Astrocyte of the spinal cord (primary cell): ENCODE data around the gene TNS1.

Experiments used
- DNase-seq: peaks from one replicate; pipeline ENCODE4 v3.0.0; 2011; ENCODE audit warnings: low read depth, low spot score
- H3K4me3 ChIP-seq: 2 replicates; pipeline ENCODE4 v1.5.1; 2011; ENCODE audit warnings: low read depth, mild to moderate bottlenecking, low read length, moderate library complexity
- CTCF ChIP-seq: IDR thresholded peaks from 2 replicates; pipeline ENCODE4 v1.5.1; 2012; ENCODE audit warnings: low read depth, mild to moderate bottlenecking, low read length, inconsistent platforms
- in situ Hi-C: cut with HindIII; loops from 2 replicates; pipeline ENCODE4 v1.10.0; 2017; ENCODE audit warnings: low sequenced_read_pairs

Gene TNS1

DNA sequence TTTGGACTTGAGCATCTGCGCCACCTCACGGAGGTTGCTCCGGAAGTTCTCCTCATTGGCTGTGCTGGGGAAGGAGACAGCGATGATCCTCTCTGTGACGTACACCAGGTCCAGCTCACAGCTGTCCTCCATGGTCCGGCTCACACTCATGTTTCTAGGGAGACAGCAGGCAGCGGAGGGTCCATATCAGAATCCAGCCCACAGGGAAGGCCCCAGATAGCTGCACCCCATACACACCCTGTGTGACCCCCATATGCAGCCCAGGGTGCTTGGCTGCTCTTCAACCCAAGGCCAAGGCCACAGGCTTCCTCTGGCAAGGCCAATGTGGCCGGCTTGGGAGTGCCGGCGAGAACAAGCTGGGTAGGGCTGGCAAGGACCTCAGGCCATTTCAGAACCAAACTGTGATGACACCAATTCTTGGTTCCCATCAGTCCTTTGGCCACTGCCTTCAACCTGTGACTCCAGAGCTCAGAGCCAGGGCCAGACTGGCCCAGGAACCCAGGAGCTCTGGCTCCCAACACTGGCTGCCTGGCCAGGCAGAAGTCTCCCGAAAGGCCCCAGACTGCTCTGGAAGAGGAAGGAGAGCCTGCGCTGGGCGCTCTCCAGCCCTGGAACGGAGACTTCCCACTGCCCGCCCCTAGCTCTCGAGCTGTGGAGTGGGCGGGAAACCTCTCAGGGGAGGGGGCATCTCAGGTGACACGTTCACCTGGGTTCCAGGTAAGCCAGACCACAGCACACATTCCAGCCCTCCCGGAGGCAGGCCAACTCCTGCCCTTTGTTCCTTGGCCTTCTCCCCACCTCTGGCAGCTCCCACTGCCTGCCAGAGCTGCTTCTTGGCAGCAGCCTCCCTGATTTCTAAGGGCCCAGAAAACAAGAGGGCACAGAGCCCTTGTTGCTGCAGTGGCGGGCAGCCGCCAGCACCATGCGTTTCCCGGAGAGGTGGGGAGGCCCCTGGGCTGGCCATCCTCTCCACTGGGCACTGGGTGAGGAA, 104.7 kb downstream of the TNS1 start:
- TF ChIP-seq CTCF = no peak
- H3K4me3 ChIP-seq = no peak overlapping the region
- no peak for DNase-seq
- in situ Hi-C loops = no loop called here

DNA sequence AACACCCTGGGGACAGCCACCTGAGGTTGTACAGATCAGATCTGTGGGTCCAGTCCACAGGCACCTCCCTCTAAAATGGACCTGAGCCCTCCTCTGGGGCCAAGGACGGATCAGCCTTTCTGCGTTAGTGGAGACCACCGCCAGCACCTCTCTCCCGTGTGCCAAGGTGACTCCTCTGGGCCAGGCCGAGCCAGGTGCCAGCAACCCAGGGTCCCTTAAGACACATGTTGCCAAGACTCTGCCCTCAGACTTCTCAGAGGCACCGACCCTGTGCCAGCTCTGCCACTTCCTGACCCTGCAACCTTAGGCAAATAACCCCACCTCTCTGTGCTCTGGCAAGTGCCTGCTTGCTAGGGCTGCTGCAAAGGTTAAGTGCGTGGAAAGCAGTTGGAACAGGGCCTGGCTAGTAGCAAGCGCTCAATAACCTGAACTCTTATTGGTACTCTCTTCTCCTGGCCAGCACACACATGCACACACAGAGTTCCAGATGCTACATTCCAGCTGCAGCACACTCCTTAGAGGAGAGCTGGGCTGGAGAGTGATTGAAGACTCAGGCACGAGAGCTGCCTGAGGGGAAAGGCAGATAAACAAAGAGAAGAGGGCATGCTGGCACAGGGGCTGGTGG, 105.6 kb downstream of the TNS1 start:
- no peak overlapping the region for H3K4me3 ChIP-seq
- in situ Hi-C loops = no loop called here
- no peak for DNase-seq
- no peak for TF ChIP-seq CTCF

DNA sequence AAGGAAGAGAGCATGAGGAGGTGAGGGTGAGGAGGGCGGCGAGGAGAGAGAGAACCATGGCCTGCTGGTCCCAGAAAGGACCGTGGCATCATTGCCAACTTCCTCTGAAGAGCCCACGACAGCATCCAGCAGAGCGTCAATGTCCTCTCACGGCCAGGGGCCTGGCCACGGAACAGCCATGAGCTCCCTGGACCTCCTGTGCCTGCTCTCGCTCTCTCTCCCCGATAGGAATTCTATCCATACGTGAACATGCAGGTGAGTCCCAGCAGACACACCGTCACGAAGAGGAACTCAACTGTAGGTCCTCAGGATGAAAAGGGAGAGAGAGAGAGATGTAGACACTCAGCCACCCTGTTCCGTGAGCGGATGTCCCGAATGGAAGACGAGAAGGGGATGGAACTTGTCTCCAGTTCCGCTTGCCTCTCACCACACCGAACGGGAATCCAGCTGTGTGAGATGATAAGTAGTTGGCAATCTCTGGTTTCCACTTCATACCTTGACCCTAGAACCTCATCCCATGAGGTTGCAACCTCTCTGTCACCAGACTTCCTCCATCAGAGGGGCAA, 107.6 kb downstream of the TNS1 start:
- no peak for DNase-seq
- TF ChIP-seq CTCF = no peak
- H3K4me3 ChIP-seq = no peak overlapping the region
- in situ Hi-C loops = no loop called here

DNA sequence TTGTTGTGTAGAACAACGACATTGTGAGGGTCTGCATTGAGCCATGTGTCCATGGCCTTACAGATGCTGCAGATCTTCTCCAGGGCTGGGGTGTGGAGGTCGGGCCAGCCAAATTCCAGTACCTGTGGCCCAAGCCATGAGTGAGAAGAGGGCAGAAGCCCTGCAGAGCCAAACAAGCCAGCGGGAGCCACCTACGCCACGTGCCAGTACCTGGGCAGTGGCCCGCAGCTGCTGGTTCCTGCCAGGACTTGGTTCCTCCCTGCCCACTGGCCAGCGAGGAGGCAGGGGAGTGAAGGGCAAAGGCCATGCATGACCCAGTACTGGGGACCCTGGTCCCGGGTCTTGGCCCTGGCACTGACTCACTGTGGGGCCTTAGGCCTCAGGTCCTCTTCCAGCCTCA, 109.4 kb downstream of the TNS1 start:
- no peak overlapping the region for H3K4me3 ChIP-seq
- DNase-seq = no peak
- in situ Hi-C loops = no loop called here
- no peak for TF ChIP-seq CTCF

GRCh38 chr2:217892560-217892959, 110.2 kb downstream of the TNS1 start:
- in situ Hi-C loops = no loop called here
- no peak for DNase-seq
- H3K4me3 ChIP-seq = no peak overlapping the region
- TF ChIP-seq CTCF = no peak

DNA sequence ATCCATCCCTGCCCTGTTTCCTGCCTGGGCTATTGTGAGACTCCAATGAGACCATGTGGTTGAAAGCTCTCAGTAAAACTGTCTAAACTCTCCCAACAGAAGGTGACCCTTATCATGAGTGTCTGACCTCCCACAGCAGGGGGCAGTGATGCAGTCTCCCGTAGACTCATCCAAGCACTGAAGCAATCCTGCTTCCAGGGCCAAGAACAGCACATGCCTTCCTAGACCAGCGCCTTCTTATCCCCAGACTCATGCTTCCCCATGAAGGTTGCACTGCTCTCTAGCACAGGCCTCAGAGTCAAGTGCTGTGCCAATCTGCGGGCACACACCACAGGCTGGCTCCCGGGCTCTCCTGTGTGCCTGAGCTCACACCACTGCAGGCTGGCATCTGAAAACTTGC, 112.3 kb downstream of the TNS1 start:
- H3K4me3 ChIP-seq = no peak overlapping the region
- peak; percentile 18 for TF ChIP-seq CTCF
- peak; percentile 96 for DNase-seq
- in situ Hi-C loops = no loop called here
